ENCODE measurements around the gene MAP3K20.
"Not testable (repeated sequence)": the region's sequence is repeated elsewhere in the genome, so short reads cannot be mapped to it uniquely, and the experiment has no call there.

The MAP3K20 gene

DNA sequence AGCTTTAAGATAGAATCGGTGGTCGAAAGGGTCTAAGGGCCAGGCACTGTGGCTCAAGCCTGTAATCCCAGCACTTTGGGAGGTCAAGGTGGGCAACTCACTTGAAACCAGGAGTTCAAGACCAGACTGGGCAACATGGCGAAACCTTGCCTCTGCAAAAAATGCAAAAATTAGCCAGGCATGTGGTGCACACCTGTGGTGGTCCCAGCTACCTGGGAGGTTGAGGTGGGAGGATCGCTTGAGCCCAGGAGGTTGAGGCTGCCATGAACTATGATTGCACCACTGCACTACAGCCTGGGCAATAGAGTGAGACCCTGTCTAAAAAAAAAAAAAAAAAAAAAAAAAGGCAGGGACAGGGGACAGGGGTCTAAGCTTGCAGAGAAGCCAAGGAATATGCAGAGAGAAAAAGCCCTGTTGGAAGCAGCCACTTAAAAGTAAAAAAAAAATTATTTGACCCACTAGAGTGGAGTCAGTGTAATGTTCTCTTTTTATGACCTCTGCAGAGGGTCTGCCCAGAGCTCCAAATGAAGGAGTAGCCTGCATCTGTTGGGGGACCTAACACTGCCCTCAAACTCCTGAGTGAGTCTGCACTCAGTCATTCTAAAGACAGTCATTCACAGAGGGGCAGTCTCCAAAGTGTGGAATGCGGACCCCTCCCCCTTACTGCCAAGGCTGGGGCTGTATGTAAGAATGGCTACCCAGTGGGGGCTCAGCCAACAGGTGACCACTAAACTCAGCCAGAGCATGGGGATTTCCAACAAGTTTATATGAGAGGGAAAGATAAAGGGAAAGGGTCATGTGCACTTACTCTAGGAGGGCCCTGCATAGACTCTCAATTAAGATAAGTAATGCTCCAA lies 160.5 kb downstream of the MAP3K20 start:
- no peak for DNase-seq (ENCODE audit: low read depth)

GRCh38 chr2:173238385-173238784 lies 162.7 kb downstream of the MAP3K20 start:
- DNase-seq (ENCODE audit: low read depth) = no peak

GRCh38 chr2:173238831-173239230 lies 163.2 kb downstream of the MAP3K20 start:
- no peak for DNase-seq (ENCODE audit: low read depth)

GRCh38 chr2:173239644-173240043 lies 164.0 kb downstream of the MAP3K20 start:
- no peak for DNase-seq (ENCODE audit: low read depth)

- no peak for DNase-seq (ENCODE audit: low read depth)
Measured at GRCh38 chr2:173240083-173240482, 164.4 kb downstream of the MAP3K20 start.

GRCh38 chr2:173241643-173242042 lies 166.0 kb downstream of the MAP3K20 start:
- no peak for DNase-seq (ENCODE audit: low read depth)

- DNase-seq (ENCODE audit: low read depth) = no peak
Measured at GRCh38 chr2:173247156-173247555, 171.5 kb downstream of the MAP3K20 start.

DNA sequence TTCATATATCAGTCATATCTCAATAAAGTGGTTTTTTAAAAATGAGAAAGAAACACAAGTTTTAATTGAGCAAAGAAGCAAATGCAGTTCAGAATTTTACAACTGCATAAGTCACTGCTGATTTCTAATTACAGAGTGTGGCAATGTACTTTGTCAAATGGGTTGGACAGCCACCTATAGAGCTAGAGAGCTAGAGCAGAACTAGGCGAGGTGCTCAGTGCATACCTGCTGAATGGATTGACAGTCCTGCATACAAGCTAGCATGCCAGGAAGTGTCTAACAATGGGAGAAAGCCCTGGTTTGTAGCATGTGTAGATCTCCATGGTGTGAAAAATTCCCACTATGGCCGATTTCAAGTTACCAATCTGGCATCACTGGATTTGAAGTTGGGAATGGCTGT lies 172.7 kb downstream of the MAP3K20 start:
- no peak for DNase-seq (ENCODE audit: low read depth)

- DNase-seq (ENCODE audit: low read depth) = no peak
Measured at GRCh38 chr2:173249661-173250641, 174.3 kb downstream of the MAP3K20 start.

DNA sequence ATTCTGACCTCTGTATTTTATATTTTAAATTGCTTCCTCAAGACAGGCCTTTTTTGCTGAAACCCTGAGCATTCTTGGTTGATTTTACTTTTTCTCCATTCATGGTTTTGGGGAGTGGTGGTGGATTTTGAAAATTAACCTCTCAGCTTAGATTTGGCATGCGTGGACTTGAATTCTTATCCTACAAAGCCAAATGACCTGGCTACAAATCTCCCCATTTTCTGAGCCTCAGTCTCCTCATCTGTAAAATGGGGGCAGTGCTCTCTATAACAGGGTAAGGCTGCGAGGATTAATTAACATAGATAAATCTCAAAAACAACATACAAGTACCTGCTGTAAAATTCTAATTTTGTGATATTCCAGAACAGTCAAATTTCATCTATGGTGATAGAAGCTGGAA lies 175.6 kb downstream of the MAP3K20 start:
- DNase-seq (ENCODE audit: low read depth) = no peak

GRCh38 chr2:173252581-173252980 lies 176.9 kb downstream of the MAP3K20 start:
- DNase-seq (ENCODE audit: low read depth) = no peak

DNA sequence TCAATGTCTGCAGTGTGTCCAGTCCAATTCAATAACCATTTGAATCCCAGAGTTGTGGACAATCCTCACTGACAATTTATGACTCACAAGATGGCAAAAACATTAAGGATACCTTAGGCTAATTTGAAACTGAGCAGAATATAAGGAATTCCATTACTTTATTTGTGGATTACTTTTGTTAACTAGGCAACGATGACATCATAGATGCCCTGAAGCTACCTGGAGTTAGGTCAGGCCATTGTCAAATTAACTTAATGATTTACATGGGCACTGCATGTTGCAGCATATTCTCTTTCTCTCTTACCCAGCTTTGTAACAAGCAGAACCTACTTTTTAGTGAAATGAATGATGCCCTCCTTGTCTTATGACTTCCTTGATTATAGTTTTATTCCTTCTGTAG lies 179.0 kb downstream of the MAP3K20 start:
- DNase-seq (ENCODE audit: low read depth) = no peak

DNA sequence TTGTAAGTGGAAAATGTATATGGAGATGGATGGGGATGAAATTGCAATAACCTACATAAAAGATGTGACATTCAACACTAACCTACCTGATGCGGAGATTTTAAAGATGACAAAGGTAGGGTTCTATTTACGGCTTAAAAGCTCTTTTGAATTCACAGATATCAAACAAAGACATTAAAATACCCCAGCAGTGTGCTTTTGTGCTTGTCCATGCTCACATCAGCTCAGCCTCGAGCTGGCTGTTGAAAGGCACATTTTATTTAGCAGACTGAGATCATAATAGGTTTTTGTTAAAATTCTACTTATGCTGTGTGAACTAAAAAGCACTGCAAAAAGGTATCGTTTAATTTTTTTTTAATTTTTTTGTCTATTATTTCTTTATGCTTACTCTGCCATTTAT lies 183.1 kb downstream of the MAP3K20 start:
- no peak for DNase-seq (ENCODE audit: low read depth)

DNA sequence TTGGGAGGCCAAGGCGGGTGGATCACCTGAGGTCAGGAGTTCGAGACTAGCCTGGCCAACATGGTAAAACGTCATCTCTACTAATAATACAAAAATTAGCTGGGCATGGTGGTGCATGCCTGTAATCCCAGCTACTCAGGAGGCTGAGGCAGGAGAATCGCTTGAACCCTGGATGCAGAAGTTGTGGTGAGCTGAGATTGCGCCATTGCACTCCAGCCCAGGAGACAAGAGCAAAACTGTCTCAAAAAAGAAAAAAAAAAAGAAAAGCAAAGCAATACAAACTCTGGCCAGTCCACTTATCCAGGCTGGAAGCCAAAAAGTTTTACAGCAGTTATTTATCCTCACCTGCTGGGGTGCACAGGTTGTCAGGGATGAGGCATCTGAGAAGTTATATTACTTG lies 186.7 kb downstream of the MAP3K20 start:
- DNase-seq (ENCODE audit: low read depth) = not testable (repeated sequence)

- DNase-seq (ENCODE audit: low read depth) = no peak
Measured at GRCh38 chr2:173264151-173264550, 188.5 kb downstream of the MAP3K20 start.

- no peak for DNase-seq (ENCODE audit: low read depth)
Measured at GRCh38 chr2:173264603-173265366, 189.1 kb downstream of the MAP3K20 start.

- no peak for DNase-seq (ENCODE audit: low read depth)
Measured at GRCh38 chr2:173271135-173271534, 195.5 kb downstream of the MAP3K20 start.

- DNase-seq (ENCODE audit: low read depth) = no peak
Measured at GRCh38 chr2:173271825-173272224, 196.2 kb downstream of the MAP3K20 start.

- DNase-seq (ENCODE audit: low read depth) = no peak
Measured at GRCh38 chr2:173272849-173273248, 197.2 kb downstream of the MAP3K20 start.

DNA sequence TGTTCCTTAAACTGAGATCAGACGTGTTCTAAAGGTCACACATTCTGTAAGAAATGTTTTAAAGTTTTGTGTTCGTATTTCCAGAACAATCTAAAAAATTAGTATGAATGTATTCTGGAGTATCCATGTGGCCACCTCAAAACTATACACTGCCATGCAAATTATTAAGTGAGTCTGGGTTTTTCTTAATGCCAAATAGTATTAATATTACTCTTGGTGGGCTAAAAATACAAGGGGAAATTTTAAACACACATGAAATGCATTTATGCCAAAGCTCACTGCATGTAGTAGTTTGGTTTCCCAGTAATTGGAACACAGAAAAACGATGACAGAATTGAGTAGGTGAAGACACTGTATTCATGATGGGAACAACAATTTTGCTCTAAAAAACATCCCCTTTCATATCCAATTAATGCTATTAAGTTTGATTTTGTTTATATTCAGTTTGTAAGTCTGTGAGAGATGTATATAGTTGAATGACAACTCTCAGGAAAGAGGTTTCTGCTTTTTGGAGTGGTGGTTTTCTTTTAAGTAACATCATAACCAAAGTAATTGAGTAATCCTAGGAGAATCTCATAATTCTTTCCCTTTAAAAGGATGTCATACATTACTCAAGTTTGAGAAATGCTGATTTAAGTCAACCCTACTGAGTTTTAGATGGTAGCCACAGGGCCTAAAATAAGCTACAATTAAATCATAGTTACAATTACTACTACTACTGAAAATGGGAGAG lies 203.3 kb downstream of the MAP3K20 start:
- no peak for DNase-seq (ENCODE audit: low read depth)

- DNase-seq (ENCODE audit: low read depth) = no peak
Measured at GRCh38 chr2:173279527-173279868, 203.9 kb downstream of the MAP3K20 start.

GRCh38 chr2:173280853-173281252 lies 205.2 kb downstream of the MAP3K20 start:
- DNase-seq (ENCODE audit: low read depth) = no peak
